ENCODE results near the gene KDM1A.

Gene KDM1A

DNA sequence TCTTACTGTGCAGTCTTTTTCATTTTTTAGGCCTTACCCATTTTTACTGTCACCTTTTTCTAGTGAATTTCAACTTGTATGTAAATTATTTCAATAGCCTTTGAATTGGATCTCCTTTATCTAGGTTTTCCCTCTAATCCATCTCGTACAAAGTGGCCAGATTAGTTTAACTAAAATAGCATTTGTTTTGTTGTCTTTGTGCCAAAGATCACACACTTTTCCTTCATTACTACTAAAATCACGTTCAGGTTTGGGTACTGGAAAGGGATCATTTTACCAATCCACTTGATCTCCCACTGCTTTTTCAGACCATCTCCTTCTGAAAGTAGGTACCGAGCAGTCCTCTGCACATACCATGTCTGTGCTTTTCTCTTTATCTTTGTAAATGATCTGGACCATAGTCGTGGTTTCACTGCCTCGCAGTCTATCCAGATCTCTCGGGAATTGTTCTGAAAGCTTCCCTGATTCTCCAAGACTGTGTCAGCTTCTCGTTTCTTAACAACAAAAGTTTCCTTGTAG lies 20.1 kb downstream of the KDM1A start:
- no peak overlapping the region for H3K27ac ChIP-seq (ENCODE audit: low read length)
- no peaks in the 10 kb centered on the region for H3K27me3 ChIP-seq (ENCODE audit: low read depth, low read length)
- H3K36me3 ChIP-seq (ENCODE audit: control insufficient read depth in 1 of 2, insufficient read depth in 2 of 2, low read length in 2 of 2): no peaks in the 10 kb centered on the region
- no peaks in the 10 kb centered on the region for H3K9me3 ChIP-seq (ENCODE audit: control insufficient read depth in 1 of 2, low read length in 2 of 2)
- H3K4me1 ChIP-seq (ENCODE audit: control insufficient read depth in 1 of 2, insufficient read depth in 2 of 2, low read length in 2 of 2): peaks cover 0 to 15% of the 10 kb centered on the region in 2 donors
- H3K4me3 ChIP-seq (ENCODE audit: low read depth in 1 of 2, low read length in 2 of 2): no peak overlapping the region

GRCh38 chr1:23040509-23040908 lies 21.2 kb downstream of the KDM1A start:
- no peak overlapping the region for H3K27ac ChIP-seq (ENCODE audit: low read length)
- H3K36me3 ChIP-seq (ENCODE audit: control insufficient read depth in 1 of 2, insufficient read depth in 2 of 2, low read length in 2 of 2): no peaks in the 10 kb centered on the region
- H3K4me1 ChIP-seq (ENCODE audit: control insufficient read depth in 1 of 2, insufficient read depth in 2 of 2, low read length in 2 of 2): peaks cover 0 to 19% of the 10 kb centered on the region in 2 donors
- H3K4me3 ChIP-seq (ENCODE audit: low read depth in 1 of 2, low read length in 2 of 2): no peak overlapping the region
- H3K9me3 ChIP-seq (ENCODE audit: control insufficient read depth in 1 of 2, low read length in 2 of 2): no peaks in the 10 kb centered on the region
- H3K27me3 ChIP-seq (ENCODE audit: low read depth, low read length): no peaks in the 10 kb centered on the region

DNA sequence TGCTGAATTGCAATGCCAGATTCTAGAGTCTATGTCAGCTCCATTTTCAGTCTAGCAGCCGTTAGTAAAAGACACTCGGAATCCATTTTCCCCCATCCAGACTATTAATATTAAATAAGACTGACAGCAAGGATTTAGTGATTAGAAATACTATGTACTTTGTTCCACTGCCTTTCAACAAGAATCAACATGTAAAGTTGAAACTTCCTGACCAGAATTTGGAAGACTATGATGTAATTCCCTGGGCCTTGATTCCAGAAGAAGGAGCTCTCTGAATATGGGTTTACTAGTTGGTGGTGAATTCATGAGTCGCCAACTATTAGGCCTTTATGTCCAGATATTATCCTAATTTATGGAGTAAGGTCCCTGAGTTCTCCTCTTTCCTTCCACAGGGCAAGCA lies 24.8 kb downstream of the KDM1A start:
- peaks cover 0 to 12% of the 10 kb centered on the region in 2 donors for H3K4me1 ChIP-seq (ENCODE audit: control insufficient read depth in 1 of 2, insufficient read depth in 2 of 2, low read length in 2 of 2)
- H3K9me3 ChIP-seq (ENCODE audit: control insufficient read depth in 1 of 2, low read length in 2 of 2): no peaks in the 10 kb centered on the region
- H3K27ac ChIP-seq (ENCODE audit: low read length): no peak overlapping the region
- H3K4me3 ChIP-seq (ENCODE audit: low read depth in 1 of 2, low read length in 2 of 2): no peak overlapping the region
- H3K27me3 ChIP-seq (ENCODE audit: low read depth, low read length): no peaks in the 10 kb centered on the region
- H3K36me3 ChIP-seq (ENCODE audit: control insufficient read depth in 1 of 2, insufficient read depth in 2 of 2, low read length in 2 of 2): no peaks in the 10 kb centered on the region

- Histone ChIP-seq H3K36me3 (ENCODE audit: control insufficient read depth in 1 of 2, insufficient read depth in 2 of 2, low read length in 2 of 2) (peaks cover 16 to 25% of the 10 kb centered on the region in 2 donors), H3K4me3 (ENCODE audit: low read depth in 1 of 2, low read length in 2 of 2) (no peak overlapping the region), H3K9me3 (ENCODE audit: control insufficient read depth in 1 of 2, low read length in 2 of 2) (no peaks in the 10 kb centered on the region), H3K27me3 (ENCODE audit: low read depth, low read length) (no peaks in the 10 kb centered on the region), H3K27ac (ENCODE audit: low read length) (no peak overlapping the region), H3K4me1 (ENCODE audit: control insufficient read depth in 1 of 2, insufficient read depth in 2 of 2, low read length in 2 of 2) (no peaks in the 10 kb centered on the region)
Measured at GRCh38 chr1:23050201-23050600, 30.9 kb downstream of the KDM1A start.

- Histone ChIP-seq H3K27me3 (ENCODE audit: low read depth, low read length) (no peaks in the 10 kb centered on the region), H3K9me3 (ENCODE audit: control insufficient read depth in 1 of 2, low read length in 2 of 2) (no peaks in the 10 kb centered on the region), H3K27ac (ENCODE audit: low read length) (no peak overlapping the region), H3K4me1 (ENCODE audit: control insufficient read depth in 1 of 2, insufficient read depth in 2 of 2, low read length in 2 of 2) (no peaks in the 10 kb centered on the region), H3K4me3 (ENCODE audit: low read depth in 1 of 2, low read length in 2 of 2) (no peak overlapping the region), H3K36me3 (ENCODE audit: control insufficient read depth in 1 of 2, insufficient read depth in 2 of 2, low read length in 2 of 2) (peaks cover 16 to 25% of the 10 kb centered on the region in 2 donors)
Measured at GRCh38 chr1:23051290-23051909, 32.1 kb downstream of the KDM1A start.

- no peak overlapping the region for H3K27ac ChIP-seq (ENCODE audit: low read length)
- H3K4me3 ChIP-seq (ENCODE audit: low read depth in 1 of 2, low read length in 2 of 2): no peak overlapping the region
- H3K9me3 ChIP-seq (ENCODE audit: control insufficient read depth in 1 of 2, low read length in 2 of 2): no peaks in the 10 kb centered on the region
- peaks cover 43 to 50% of the 10 kb centered on the region in 2 donors for H3K36me3 ChIP-seq (ENCODE audit: control insufficient read depth in 1 of 2, insufficient read depth in 2 of 2, low read length in 2 of 2)
- no peaks in the 10 kb centered on the region for H3K27me3 ChIP-seq (ENCODE audit: low read depth, low read length)
- H3K4me1 ChIP-seq (ENCODE audit: control insufficient read depth in 1 of 2, insufficient read depth in 2 of 2, low read length in 2 of 2): no peaks in the 10 kb centered on the region
Measured at GRCh38 chr1:23057301-23057700, 38.0 kb downstream of the KDM1A start.

DNA sequence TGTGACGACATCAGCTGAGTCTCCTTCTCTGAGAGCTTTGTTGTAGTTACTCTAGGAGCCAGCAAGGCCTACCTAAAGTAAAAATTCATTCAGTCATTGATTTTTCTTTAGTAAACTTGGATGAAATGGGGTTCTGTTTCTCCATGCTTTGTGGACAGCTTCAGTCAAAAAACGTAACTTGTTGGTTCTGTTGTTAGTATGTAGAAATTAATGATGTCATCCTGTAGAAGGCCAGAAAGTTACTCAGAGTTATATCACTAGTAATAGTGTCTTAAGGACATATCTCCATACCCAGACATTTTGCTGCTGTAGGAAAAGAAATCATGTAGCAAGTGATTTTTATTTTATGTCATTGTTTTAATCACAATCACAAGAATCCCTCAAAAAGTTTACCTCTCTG lies 43.0 kb downstream of the KDM1A start:
- H3K4me1 ChIP-seq (ENCODE audit: control insufficient read depth in 1 of 2, insufficient read depth in 2 of 2, low read length in 2 of 2): no peaks in the 10 kb centered on the region
- H3K36me3 ChIP-seq (ENCODE audit: control insufficient read depth in 1 of 2, insufficient read depth in 2 of 2, low read length in 2 of 2): peaks cover 43 to 47% of the 10 kb centered on the region in 2 donors
- no peak overlapping the region for H3K27ac ChIP-seq (ENCODE audit: low read length)
- no peaks in the 10 kb centered on the region for H3K27me3 ChIP-seq (ENCODE audit: low read depth, low read length)
- H3K4me3 ChIP-seq (ENCODE audit: low read depth in 1 of 2, low read length in 2 of 2): no peak overlapping the region
- no peaks in the 10 kb centered on the region for H3K9me3 ChIP-seq (ENCODE audit: control insufficient read depth in 1 of 2, low read length in 2 of 2)

- no peaks in the 10 kb centered on the region for H3K9me3 ChIP-seq (ENCODE audit: control insufficient read depth in 1 of 2, low read length in 2 of 2)
- no peak overlapping the region for H3K27ac ChIP-seq (ENCODE audit: low read length)
- H3K4me3 ChIP-seq (ENCODE audit: low read depth in 1 of 2, low read length in 2 of 2): no peak overlapping the region
- no peaks in the 10 kb centered on the region for H3K4me1 ChIP-seq (ENCODE audit: control insufficient read depth in 1 of 2, insufficient read depth in 2 of 2, low read length in 2 of 2)
- no peaks in the 10 kb centered on the region for H3K27me3 ChIP-seq (ENCODE audit: low read depth, low read length)
- H3K36me3 ChIP-seq (ENCODE audit: control insufficient read depth in 1 of 2, insufficient read depth in 2 of 2, low read length in 2 of 2): peaks cover 29 to 53% of the 10 kb centered on the region in 2 donors
Measured at GRCh38 chr1:23065385-23065784, 46.1 kb downstream of the KDM1A start.

GRCh38 chr1:23066075-23066474 lies 46.8 kb downstream of the KDM1A start:
- Histone ChIP-seq H3K4me3 (ENCODE audit: low read depth in 1 of 2, low read length in 2 of 2) (no peak overlapping the region), H3K9me3 (ENCODE audit: control insufficient read depth in 1 of 2, low read length in 2 of 2) (no peaks in the 10 kb centered on the region), H3K27ac (ENCODE audit: low read length) (no peak overlapping the region), H3K36me3 (ENCODE audit: control insufficient read depth in 1 of 2, insufficient read depth in 2 of 2, low read length in 2 of 2) (peaks cover 27 to 51% of the 10 kb centered on the region in 2 donors), H3K4me1 (ENCODE audit: control insufficient read depth in 1 of 2, insufficient read depth in 2 of 2, low read length in 2 of 2) (no peaks in the 10 kb centered on the region), H3K27me3 (ENCODE audit: low read depth, low read length) (no peaks in the 10 kb centered on the region)

GRCh38 chr1:23069149-23069548 lies 49.9 kb downstream of the KDM1A start:
- Histone ChIP-seq H3K27ac (ENCODE audit: low read length) (no peak overlapping the region), H3K4me3 (ENCODE audit: low read depth in 1 of 2, low read length in 2 of 2) (no peak overlapping the region), H3K36me3 (ENCODE audit: control insufficient read depth in 1 of 2, insufficient read depth in 2 of 2, low read length in 2 of 2) (peaks cover 42 to 61% of the 10 kb centered on the region in 2 donors), H3K9me3 (ENCODE audit: control insufficient read depth in 1 of 2, low read length in 2 of 2) (no peaks in the 10 kb centered on the region), H3K27me3 (ENCODE audit: low read depth, low read length) (no peaks in the 10 kb centered on the region), H3K4me1 (ENCODE audit: control insufficient read depth in 1 of 2, insufficient read depth in 2 of 2, low read length in 2 of 2) (no peaks in the 10 kb centered on the region)

- Histone ChIP-seq H3K9me3 (ENCODE audit: control insufficient read depth in 1 of 2, low read length in 2 of 2) (no peaks in the 10 kb centered on the region), H3K4me3 (ENCODE audit: low read depth in 1 of 2, low read length in 2 of 2) (no peak overlapping the region), H3K27me3 (ENCODE audit: low read depth, low read length) (no peaks in the 10 kb centered on the region), H3K36me3 (ENCODE audit: control insufficient read depth in 1 of 2, insufficient read depth in 2 of 2, low read length in 2 of 2) (peaks cover 37 to 56% of the 10 kb centered on the region in 2 donors), H3K27ac (ENCODE audit: low read length) (no peak overlapping the region), H3K4me1 (ENCODE audit: control insufficient read depth in 1 of 2, insufficient read depth in 2 of 2, low read length in 2 of 2) (no peaks in the 10 kb centered on the region)
Measured at GRCh38 chr1:23069675-23070074, 50.4 kb downstream of the KDM1A start.

- Histone ChIP-seq H3K4me1 (ENCODE audit: control insufficient read depth in 1 of 2, insufficient read depth in 2 of 2, low read length in 2 of 2) (no peaks in the 10 kb centered on the region), H3K27me3 (ENCODE audit: low read depth, low read length) (no peaks in the 10 kb centered on the region), H3K36me3 (ENCODE audit: control insufficient read depth in 1 of 2, insufficient read depth in 2 of 2, low read length in 2 of 2) (peaks cover 42 to 49% of the 10 kb centered on the region in 2 donors), H3K4me3 (ENCODE audit: low read depth in 1 of 2, low read length in 2 of 2) (no peak overlapping the region), H3K27ac (ENCODE audit: low read length) (no peak overlapping the region), H3K9me3 (ENCODE audit: control insufficient read depth in 1 of 2, low read length in 2 of 2) (no peaks in the 10 kb centered on the region)
Measured at GRCh38 chr1:23074012-23074411, 54.7 kb downstream of the KDM1A start.
